NCI-H510A (cell line): ENCODE results near the gene TBC1D16.
"Not testable (repeated sequence)": the region's sequence is repeated elsewhere in the genome, so short reads cannot be mapped to it uniquely, and the experiment has no call there.

Experiments used
- DNase-seq: peaks from one replicate; lab custom pipeline; 2025; lab: John Stamatoyannopoulos, UW

TBC1D16 gene

GRCh38 chr17:80003969-80004368, 31.7 kb downstream of the TBC1D16 start:
- no peak for DNase-seq

- DNase-seq: no peak
These were observed 32.8 kb downstream of the TBC1D16 start for GRCh38 chr17:80002690-80003490.

DNA sequence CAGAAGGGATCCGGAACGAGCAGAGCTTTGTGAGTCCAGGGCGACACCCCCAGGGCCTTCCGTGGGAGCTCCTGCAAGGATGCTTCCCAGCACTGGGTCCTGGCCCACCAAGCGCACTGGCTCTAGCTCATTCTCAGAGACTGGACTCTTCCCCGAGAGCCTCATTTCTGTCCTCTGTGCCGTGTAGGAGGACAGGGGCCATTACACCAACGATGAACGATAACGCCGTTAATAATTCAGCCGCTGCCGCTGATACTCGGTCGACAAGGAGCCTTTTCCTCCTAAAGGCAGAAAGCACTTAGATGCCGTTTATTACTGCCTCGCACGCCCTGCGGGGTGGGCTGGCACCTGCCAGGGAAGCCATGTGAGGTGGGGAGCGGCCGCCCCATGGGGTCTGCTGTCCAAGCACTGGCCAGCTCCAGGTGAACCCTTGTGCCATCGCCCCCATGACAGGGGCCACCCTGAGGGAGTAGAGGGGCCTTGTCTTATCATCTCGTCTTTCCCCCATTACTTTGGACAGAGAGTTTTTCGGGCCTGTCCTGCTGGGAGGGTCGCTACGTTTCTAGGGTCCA, 33.5 kb downstream of the TBC1D16 start:
- no peak for DNase-seq

DNA sequence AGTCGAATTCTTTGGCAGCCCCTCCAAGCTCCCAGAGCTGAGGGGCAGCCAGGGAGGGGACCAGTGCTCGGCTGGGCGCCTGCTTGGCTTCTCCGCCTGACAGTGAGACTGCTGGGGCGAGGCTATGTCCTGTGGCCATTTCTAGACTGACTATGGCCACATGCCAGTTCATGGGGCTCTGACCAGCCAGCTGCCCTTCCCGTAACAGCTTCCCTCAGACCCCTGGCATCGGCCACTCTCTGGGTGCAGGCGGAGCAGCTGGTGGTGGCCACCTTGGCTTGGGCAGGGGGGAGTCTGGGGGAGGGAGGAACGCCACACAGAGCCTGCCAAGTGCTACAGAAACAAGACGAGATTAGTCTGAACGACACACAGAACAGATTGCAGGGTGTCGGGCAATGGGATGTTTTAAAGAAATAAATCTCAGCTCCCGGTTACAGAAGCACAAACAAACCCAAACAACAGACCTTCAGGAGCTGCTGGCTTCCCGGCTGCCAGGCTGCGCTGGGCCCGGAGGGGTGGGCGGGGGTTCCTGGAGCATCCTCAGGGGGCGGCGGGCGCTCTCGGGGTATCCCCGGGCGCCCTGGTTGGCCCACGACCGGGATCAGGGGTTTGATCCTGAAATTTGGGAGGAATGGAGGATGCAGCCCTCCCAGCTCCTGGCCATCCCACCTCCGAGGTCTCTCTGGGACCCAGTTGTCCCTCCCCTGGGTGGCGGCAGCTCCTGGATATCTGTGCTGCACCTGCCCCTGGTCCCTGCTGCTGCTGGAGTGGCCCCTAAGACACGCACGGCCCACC, 34.5 kb downstream of the TBC1D16 start:
- no peak for DNase-seq

GRCh38 chr17:80000136-80000535, 35.5 kb downstream of the TBC1D16 start:
- DNase-seq: no peak

- DNase-seq: no peak
These were observed 38.5 kb downstream of the TBC1D16 start for GRCh38 chr17:79997011-79997660.

DNA sequence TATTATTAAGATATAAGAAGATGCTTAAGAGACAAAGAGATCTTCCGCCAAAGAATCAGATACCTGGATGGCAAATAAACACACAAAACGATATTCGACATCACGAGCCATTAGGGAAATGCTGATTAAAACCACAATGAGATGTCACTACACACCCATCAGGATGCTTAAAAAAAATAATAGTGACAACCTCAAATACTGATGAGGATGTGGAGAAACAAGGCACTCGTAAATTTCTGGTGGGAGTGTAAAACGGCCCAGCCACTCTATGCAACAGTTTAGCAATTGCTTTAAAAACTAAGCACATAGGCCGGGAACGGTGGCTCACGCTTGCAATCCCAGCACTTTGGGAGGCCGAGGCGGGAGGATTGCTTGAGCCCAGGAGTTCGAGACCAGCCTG, 39.4 kb downstream of the TBC1D16 start:
- no peak for DNase-seq

GRCh38 chr17:79995696-79996095, 40.0 kb downstream of the TBC1D16 start:
- DNase-seq: no peak

- no peak for DNase-seq
These were observed 41.1 kb downstream of the TBC1D16 start for GRCh38 chr17:79994602-79995001.

DNA sequence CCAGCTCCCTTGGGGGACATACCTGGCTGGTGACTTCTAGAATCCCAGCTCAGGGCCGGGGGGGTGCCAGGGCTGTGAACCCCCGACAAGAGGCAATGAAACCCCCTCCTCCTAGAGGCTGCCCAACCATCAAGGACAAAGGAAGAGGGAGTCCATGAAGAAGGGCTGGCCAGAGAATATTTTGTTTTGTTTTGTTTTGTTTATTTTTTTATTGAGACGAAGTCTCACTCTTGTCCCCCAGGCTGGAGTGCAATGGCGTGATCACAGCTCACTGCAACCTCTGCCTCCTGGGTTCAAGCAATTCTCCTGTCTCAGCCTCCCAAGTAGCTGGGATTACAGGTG, 41.5 kb downstream of the TBC1D16 start:
- DNase-seq: not testable (repeated sequence)

DNA sequence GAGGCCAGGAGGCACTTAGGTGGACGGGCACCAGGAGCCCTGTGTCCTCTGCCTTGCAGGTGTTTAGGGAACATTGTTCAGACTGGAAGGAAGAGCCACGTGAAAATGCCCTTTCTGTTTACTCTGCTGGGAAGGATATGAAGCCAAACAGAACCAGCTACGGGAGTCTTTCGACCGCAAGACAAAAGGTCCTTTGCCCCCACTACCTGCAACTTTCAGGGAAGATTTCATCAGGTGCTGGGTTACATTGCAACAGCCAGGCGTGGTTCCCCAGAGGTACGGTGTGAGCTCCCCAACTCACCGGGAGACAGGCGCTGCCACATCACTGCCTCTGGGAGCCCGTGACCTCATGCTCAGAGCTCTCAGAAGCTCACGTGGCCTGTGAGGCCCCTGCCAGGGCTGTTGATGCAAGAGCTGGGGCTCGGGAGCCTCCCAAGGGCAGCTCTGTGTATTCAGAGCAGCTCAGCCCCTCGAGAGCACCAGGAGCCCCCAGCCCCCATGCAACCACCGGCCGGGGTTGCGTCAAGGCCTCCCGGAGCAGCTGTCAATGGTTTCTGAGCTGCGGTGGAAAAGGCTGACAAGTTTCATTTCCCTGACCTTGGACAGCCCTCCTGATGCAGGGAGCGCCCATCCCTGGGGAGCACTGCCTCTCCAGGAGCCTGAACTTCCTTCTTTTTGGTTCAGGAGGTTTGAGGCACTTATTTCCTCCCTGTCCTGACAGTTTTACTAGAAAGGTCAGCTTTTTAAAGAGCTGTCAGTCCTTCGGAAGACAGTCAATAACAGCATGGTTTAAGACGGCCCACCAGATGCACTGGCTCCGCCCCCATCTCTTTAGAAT, 42.1 kb downstream of the TBC1D16 start:
- peak; percentile 90 for DNase-seq

DNA sequence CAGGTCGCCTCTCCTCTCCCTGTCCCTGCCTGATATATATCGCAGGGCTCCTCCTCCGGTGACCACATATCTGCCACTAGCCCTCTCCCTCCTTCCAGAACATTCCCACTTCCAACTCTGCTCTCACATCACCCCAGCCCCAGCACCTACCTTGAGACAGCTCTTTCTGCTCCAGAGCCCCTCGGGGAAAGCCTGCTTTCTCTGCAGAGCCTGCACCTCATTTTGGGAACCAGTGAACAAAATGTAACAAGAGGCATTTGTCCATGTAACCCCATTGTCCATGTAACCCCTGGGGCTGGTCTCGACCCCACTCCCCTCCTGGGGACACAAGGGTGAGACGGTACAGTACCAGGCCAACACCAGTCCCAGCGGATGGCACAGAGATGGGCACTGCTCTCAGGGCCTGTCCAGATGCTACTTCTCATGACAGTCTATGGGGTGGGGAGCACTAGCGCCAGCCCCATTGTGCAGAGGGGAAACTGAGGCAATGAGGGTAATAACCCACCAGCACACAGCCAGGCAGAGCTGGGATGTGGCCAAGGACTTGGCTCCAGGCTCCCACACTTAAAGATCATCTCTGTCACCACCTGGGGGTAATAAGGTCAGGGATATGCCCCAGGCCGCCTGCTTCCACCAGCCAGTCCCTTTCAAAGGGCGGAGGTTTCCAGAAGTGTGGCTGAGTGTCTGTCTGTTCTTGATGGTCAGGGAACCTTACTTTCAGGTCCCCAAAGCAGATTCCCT, 42.9 kb downstream of the TBC1D16 start:
- no peak for DNase-seq

DNA sequence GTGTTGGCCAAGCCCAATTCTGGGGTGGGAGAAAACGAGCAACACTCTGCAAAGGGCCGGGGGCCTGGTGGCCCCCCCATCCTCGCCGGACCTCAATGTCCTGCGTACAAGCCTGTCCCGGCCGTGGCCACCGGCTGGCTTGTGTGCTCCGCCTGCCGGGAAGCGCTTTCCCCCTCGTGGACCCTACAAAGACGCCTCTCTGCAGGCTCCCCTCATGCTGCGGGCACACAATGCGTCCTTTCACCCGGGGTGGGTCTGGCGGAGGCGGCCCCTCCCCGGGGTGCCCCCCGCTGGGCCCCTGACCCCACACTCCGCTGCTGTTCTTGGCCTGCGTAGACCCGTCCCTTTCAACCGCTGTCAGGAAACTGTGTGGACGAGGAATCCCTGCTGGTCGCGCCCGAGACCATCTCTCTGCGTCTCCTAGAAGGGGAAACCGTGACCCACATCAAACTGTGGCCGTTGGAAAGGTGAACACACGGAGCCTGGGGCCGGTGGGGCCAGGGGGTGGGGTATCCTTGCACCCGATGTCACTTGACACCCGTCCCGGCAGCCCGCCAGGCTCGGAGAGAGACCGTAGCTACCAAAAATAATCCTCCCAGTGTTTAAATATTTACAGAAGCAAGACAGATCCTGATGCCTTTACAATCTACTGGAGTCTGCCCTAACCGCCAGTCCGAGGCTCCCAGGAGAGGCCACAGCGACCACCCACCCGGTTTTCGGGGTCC, 43.6 kb downstream of the TBC1D16 start:
- no peak for DNase-seq

DNA sequence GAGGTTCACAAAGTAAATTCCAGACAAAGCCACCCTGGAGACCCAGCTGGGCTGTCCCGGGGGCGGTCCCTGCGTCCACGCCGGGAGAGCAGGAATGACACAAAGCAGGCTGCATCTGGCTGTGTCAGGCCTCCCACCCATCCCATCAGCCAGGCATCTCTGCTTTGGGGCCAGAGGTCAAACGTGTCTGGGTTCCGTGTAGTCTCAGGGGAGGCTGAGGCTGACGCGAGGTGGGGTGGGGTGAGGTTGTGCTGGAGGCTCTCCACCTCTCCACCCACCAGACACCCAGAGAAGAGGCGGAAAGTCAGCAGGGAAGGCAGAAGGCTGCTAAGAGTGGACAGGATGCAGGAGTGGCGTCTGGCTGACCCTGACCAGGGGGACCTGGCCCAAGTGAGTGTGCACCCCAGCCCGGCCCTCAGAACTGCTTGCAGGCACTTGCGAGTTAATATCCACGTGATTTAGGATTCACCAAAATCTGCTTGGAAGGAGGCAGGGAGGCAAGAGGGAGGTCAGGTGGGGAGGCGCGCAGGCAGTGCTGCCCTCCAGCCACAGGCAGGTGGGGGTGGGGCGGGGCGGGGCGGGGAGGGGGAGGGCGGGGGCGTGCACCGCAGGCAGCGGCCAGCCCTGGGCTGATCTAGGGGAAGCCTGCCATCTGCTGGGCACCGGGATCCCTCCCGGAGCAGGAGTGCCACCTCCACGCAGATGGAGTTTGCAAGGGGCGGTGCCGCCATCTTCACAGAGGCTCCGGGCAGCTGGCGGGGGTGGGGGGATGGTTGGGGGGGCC, 44.3 kb downstream of the TBC1D16 start:
- peak; percentile 77 for DNase-seq

- DNase-seq: no peak
These were observed 45.0 kb downstream of the TBC1D16 start for GRCh38 chr17:79990704-79991103.

GRCh38 chr17:79990051-79990592, 45.5 kb downstream of the TBC1D16 start:
- no peak for DNase-seq

- no peak for DNase-seq
These were observed 46.4 kb downstream of the TBC1D16 start for GRCh38 chr17:79989106-79989835.

- DNase-seq: peak; percentile 72
These were observed 47.3 kb downstream of the TBC1D16 start for GRCh38 chr17:79988185-79988971.
